NOMO-1 (cell line): Measurements from ENCODE around the gene GFY.

Source experiments
- DNase-seq, 2 experiments: peaks; one replicate each; lab custom pipeline; 2025; ENCODE audit not compliant: unreplicated experiment in 2 of 2; lab: John Stamatoyannopoulos, UW

GFY gene

GRCh38 chr19:49425178-49425577, at the start of gene GFY:
TSS of gene GFY (plus strand) at chr19:49425388. CDS start at chr19:49426431, 1,043 bp downstream.
- no peak for DNase-seq

- no peak for DNase-seq
Measured at GRCh38 chr19:49378512-49378911, 46.7 kb upstream of the GFY start.

GRCh38 chr19:49380391-49380790, 44.8 kb upstream of the GFY start:
- no peak for DNase-seq

GRCh38 chr19:49382639-49383038, 42.5 kb upstream of the GFY start:
- no peak for DNase-seq

GRCh38 chr19:49383599-49383998, 41.6 kb upstream of the GFY start:
- no peak for DNase-seq

- peak; percentile 88 to 95 for DNase-seq
Measured at GRCh38 chr19:49387936-49388372, 37.2 kb upstream of the GFY start, which contains the start of gene KASH5. TSS of gene KASH5 (plus strand) at chr19:49388249. CDS start at chr19:49390884, 2,635 bp downstream.

GRCh38 chr19:49389406-49389805, 35.8 kb upstream of the GFY start:
- no peak for DNase-seq

GRCh38 chr19:49390131-49390928, 34.9 kb upstream of the GFY start:
- DNase-seq = no peak

GRCh38 chr19:49390929-49391359, 34.2 kb upstream of the GFY start:
- no peak for DNase-seq

- DNase-seq = peak; percentile 37 to 61
Measured at GRCh38 chr19:49391581-49392399, 33.4 kb upstream of the GFY start.

- DNase-seq = no peak
Measured at GRCh38 chr19:49393881-49394280, 31.3 kb upstream of the GFY start.

- DNase-seq = peak in 1 of 2 experiments; percentile 5
Measured at GRCh38 chr19:49395581-49396407, 29.4 kb upstream of the GFY start.

GRCh38 chr19:49396738-49397505, 28.3 kb upstream of the GFY start:
- no peak for DNase-seq

- no peak for DNase-seq
Measured at GRCh38 chr19:49398001-49398615, 27.1 kb upstream of the GFY start.

- no peak for DNase-seq
Measured at GRCh38 chr19:49398931-49399330, 26.3 kb upstream of the GFY start.

- no peak for DNase-seq
Measured at GRCh38 chr19:49400029-49400428, 25.2 kb upstream of the GFY start.

- DNase-seq = no peak
Measured at GRCh38 chr19:49403404-49404187, 21.6 kb upstream of the GFY start.

GRCh38 chr19:49407079-49407478, 18.1 kb upstream of the GFY start:
- DNase-seq = no peak

GRCh38 chr19:49407482-49408015, 17.6 kb upstream of the GFY start:
- DNase-seq = no peak
